Ovary (tissue), 3 donors: ENCODE measurements around the gene HOXC13.

ENCODE experiments used
- CTCF ChIP-seq, 3 donors: fragments of 450-650 bp in 2 of 3; fragments of 200-600 bp in 1 of 3; IDR thresholded peaks; one replicate each; pipeline versions ENCODE4 v1.5.1 to v1.8.0; 2016 to 2022; ENCODE audit warnings: antibody characterized with exemption in 3 of 3, mild to moderate bottlenecking in 1 of 3
- POLR2A ChIP-seq: fragments of 450-650 bp; IDR thresholded peaks from one replicate; pipeline ENCODE4 v1.6.1; 2017; ENCODE audit warnings: antibody characterized with exemption, mild to moderate bottlenecking, moderate library complexity
- donor health status: DM: no; HTN: no; CAD: no.

- TF ChIP-seq CTCF (IDR thresholded peaks at IDR 0.05) (no peak), POLR2A (no peak)
These were observed 17.7 kb downstream of the HOXC13 start for GRCh38 chr12:53956251-53956887.
